Fibroblast of the conjunctiva (primary cell): ENCODE data around the gene PKDREJ.
"Not testable (repeated sequence)": the region's sequence is repeated elsewhere in the genome, so short reads cannot be mapped to it uniquely, and the experiment has no call there.

Experiments
- DNase-seq: peaks from one replicate; pipeline ENCODE4 v3.0.0-alpha.2; 2010; ENCODE audit warnings: low read depth

The PKDREJ gene

GRCh38 chr22:46263216-46263590, at the start of gene PKDREJ:
TSS of gene PKDREJ (minus strand) at chr22:46263343. CDS start at chr22:46263322, 21 bp downstream.
- DNase-seq = no peak

DNA sequence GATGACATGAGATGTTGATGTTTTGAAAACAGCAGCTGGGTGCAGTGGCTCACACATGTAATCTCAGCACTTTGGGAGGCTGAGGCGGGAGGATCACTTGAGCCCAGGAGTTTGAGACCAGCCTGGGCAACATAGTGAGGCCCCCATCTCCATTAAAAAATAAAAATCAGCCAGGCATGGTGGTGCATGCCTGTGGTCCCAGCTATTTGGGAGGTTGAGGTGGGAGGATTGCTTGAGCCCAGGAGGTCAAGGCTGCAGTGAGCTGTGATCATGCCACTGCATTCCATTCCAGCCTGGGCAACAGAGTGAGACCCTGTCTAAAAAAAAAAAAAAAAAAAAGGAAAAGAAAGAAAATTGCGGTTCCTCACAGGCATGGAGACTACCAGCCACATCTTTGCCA, 49.7 kb upstream of the PKDREJ start:
- not testable (repeated sequence) for DNase-seq

- DNase-seq = no peak
Observed at GRCh38 chr22:46312056-46312455, 48.9 kb upstream of the PKDREJ start.

DNA sequence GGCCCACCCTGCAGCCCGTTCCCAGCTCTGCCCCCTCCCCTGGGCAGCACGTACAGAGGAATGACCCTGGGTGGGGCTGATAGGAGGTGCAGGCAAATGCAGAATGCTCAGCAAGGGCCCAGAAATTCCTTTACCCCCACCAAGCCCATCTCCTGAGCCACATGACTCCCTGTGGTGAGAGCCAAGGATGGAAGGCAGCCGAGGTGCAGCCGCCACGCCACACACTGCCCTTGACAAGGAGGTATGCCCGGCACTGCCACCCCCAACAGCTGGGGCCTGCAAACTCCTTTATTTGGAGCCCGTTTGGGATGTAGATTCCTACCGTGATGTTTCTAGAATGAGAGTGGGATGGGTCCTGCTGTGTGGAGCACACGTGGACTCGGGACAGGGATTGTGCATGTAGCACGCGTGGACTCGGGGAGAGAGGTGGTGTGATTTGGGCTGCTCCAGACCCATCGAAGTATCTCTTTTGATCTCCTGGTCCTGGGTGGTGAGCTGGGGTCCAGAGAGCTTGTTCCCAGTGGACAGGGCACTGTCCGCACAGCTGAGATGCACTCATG, 46.5 kb upstream of the PKDREJ start:
- no peak for DNase-seq

DNA sequence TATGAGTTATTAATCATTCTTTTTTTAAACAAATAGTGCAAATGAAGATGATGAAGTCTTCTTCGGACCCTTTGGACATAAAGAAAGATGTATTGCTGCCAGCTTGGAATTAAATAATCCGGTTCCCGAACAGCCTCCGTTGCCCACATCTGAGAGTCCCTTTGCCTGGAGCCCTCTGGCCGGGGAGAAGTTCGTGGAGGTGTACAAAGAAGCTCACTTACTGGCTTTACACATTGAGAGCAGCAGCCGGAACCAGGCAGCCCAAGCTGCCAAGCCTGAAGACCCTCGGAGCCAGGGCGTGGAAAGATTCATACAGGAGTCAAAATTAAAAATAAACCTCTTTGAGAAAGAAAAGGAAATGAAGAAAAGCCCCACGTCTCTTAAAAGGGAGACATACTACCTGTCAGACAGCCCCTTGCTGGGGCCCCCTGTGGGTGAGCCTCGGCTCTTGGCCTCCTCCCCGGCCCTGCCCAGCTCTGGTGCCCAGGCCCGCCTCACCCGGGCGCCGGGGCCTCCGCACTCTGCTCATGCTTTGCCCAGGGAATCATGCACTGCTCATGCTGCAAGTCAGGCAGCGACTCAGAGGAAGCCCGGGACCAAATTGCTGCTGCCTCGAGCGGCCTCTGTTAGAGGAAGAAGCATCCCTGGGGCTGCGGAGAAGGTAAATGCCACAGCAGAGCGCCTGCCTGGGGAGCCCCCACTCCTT, 45.3 kb upstream of the PKDREJ start:
- DNase-seq = no peak

DNA sequence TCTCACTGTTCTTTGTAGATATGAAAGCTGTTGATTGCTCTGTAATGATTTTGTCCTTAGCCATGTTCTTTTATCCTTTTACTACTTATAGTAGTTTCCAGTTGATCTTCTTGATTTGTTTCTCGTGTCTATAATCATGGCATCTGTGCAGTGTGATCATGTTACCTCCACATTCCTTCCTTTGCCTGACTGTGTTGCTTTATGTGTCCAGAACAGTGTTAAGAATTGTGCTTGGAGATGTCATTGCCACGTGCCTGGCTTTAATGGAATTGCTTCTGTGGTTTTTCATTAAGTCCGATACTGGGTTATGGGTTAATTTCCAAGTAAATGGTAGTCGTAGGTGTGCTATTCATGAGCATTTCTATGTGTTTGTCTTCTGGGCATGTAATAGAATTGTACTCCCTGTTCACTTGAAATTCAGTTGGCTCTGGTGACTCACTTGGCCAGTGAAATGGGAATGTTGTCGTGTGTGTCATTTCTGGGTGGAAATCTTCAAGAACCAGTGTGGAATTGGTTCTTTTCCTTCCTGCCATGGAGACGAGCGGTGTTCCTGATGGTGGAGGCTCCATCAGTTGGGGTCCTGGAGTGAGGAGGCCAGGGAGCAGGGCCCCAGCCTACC, 40.3 kb upstream of the PKDREJ start:
- no peak for DNase-seq

DNA sequence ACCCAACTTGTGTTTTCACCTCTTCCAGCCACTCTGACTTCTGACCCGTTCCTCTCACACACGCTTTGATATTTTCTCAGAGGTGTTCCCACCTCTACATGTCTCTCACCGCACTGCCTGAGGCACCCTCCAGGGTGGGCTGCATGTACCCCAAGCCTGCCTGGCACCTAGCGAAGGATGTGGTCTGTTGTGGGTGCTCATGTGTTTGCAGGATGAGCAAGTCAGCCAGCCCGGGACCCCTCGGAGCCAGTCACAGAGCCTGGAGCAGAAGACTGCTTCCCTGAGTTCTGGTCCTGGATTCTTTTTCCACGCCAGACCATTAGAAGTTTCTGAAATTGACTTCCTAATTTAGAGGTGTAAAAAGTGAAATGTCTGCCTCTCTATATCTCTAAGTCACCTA, 37.3 kb upstream of the PKDREJ start:
- no peak for DNase-seq

DNA sequence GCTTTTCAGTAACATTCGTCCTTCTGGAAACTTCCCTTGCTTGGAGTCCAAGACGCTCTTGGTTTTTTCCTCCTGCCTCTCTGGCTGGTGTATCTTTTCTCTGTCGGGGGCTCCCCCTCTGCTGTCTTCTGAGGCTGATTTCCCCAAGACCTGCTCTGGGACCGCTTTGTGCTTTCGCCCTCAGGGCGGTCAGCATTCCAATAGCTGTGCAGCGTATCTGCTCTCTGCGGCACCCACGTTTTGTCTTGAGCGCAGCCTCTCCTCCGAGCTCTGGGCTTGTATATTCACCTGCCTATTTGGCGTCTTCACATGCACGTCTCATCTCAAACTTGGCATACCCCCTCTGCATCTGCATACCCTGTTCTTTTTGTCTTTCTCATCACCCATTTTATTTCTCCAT, 36.0 kb upstream of the PKDREJ start:
- DNase-seq = no peak

DNA sequence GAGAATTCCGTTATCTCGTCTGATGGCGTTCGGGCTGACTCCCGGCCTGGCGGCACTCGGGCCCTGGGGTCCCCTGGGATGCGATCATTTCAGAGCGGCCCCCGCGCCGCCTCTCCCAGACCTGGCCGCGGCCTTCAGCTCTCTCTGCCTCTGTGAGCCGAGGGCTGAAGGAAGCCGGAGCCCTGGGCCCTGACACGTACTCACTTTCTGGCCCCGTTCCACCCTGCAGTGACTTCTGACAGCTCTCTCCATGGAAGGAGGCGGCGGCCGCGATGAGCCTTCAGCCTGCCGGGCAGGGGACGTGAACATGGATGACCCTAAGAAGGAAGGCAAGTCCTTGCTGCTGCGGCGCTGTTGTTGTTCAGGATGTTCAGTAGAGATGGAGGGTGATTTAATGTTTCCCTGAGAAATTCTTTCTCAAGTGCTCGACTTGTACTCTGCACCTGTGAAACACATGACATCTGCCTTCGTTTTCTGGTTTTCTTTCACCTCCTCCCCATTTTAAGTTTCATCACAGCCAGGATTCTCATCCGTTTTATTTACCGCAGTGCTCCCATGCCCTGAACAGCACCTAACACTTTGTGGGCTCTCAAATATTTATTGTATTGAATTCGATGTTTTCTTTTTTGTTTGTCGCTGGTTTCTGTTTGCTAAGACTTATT, 34.1 kb upstream of the PKDREJ start:
- DNase-seq = no peak

- peak; percentile 98 for DNase-seq
Observed at GRCh38 chr22:46296257-46297150, 33.4 kb upstream of the PKDREJ start, which contains the start of gene GTSE1. TSS of gene GTSE1 (plus strand) at chr22:46296870. CDS start at chr22:46297401, 531 bp downstream.

DNA sequence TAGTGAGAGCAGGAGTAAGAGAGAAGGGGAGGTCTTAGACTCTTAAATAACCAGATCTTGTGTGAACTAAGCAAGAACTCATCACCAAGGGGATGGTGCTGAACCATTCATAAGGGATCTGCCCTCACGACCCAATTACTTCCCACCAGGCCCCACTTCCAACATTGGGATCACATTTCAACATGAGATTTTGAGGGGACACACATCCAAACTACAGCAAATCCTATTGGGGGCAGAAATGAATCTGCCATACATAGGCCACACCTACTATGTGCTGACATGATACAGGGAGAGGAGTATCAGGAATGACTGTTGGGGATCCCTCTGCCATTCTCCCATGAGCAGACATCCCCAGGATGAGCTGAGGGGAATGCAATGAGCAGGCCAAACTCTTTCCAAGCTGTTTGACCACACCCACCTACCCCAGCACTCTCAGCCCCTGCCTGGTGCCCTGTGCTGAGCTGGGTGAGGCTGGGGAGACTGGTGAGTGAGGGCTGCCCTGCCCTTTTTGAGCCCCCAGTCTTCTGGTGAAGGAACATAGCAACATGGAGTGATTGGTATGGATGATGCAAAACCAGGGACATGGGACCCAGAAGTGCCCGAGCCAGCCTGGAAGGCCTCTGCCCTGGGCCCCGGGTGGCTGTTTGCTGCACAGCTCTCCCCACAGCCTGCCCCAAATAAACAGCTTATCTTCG, 32.3 kb upstream of the PKDREJ start:
- DNase-seq = no peak

DNA sequence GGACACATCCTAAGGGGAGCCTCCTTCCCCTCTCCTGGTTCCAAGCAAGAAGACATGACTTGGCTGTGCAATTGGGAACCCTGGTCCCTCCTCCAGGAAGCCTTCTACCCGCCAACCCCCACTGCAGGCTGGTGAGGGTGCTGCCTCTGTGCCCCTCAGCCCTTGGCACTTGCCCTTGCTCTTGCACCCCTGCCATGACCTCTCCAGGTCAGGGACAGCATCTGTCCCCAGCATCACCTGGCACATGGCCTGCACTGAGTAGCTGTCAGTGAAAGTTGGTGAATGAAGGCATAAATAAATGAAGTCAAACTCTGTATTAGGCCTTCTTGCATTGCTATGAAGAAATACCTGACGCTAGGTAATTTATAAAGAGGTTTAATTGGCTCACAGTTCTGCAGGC, 31.6 kb upstream of the PKDREJ start:
- DNase-seq = no peak

DNA sequence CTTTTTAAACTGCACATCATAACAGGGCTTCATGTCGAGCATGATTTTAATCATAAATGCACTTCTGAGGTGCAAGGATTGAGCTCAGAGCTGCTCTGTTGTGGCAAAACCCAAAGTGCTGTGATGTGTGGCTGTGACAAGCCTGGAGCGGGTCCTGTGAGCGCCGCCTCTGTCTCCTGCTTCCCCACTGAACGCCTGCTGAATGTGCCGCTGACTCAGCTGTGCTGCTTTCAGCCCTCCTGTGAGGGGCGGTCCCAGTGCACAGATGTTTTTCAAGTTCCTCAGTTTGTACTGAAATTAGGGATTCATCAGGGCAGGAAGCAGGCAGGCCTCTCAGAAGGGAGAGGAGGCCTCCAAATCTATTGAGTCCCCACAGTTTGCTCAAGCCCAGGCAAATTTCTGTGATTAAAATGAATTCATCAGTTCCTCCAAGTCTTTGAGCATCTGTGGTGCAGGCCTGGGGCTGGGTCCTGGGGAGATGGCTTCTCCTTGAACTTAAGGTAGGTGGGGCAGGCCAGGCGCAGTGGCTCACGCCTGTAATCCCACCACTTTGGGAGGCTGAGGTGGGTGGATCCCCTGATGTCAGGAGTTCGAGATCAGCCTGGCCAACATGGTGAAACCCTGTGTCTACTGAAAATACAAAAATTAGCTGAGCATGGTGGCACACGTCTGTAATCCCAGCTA, 30.6 kb upstream of the PKDREJ start:
- no peak for DNase-seq

GRCh38 chr22:46292732-46293131, 29.6 kb upstream of the PKDREJ start:
- no peak for DNase-seq

DNA sequence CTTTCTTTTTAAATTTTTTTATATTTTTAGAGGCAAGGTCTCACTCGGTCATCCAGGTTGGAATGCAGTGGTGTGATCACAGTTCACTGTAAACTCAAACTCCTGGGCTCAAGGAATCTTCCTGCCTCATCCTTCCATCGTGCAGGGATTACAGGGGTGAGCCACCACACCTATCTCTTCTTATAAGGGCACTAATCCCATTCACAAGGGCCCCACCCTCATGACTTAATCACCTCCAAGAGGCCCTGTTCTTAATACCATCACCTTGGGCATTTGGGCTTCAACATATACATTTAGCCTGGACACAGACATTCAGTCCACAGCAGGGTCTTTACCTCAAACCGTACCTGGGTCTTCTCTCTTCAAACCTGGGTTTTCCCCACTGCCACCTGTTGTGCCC, 29.0 kb upstream of the PKDREJ start:
- no peak for DNase-seq

DNA sequence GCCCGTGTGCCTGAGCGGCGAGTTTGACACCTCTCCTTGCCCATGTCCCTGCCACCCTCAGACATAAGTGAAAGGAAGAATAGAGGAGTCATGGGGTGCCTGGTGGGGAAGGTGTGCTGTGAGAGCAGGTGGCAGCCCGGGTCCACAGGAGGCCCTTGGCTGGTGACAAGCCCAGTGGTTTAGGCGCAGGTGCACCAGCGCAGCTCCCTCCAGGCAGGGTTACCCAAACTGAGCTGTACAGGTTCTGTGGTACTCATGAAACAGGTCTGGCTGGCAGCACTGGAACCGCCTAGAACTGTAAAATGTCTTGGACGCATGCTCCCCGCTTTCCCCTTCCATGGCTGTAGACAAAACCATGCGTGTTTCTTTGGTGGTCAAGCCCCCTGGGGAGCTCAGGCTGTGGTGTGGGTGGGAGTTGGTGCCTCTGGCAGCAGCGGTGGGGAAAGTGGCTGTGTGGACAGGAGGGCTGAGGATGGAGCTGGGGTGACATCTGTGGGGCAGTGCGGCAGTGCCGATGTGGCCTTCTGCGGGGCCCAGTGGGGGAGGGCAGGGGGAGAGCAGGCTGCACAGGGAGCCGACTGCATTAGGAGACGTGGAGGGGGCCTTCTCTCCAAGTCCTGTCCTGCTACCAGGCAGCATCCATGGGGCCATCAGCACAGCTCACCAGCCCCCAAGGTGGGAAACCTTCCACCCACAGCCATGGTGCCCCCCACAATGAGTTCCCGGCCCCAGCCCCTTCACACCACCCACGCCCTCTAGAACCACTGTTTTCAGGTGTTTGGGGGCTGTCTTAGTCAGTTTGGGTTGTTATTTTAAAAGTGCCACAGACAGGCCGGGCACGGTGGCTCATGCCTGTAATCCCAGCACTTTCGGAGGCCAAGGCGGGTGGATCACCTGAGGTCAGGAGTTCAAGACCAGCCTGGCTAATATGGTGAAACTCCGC, 28.0 kb upstream of the PKDREJ start:
- DNase-seq = no peak

- no peak for DNase-seq
Observed at GRCh38 chr22:46290121-46290842, 27.1 kb upstream of the PKDREJ start.

DNA sequence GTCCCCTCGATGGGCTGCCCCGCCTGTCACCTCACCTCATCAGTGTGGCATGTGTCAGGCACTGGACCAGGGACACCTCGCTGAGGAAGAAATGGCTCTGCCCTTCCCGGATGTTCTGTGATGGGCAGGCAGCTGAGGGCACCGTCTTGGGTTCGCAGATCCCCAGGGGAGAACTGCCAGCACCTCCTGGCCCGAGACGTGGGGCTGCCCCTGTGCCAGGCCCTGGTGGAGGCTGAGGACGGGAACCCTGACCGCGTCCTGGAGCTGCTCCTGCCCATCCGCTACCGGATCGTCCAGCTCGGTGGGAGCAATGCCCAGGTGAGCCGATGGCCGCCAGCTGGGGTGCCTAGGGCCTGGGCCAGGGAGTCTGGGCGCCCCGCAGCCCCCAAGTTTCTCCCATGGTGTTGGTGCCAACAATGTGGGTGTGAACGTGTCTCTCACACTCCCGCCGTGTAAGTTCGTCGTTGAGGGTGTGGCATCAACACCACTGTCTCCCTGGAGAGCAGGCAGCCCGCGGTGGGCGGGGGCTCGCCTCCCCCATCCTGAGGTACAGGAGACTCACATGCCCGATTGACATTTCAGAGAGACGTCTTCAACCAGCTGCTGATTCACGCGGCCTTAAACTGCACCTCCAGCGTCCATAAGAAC, 26.2 kb upstream of the PKDREJ start:
- DNase-seq = no peak
